Ovary (tissue), 9 donors: Measurements from ENCODE around the gene EIF2B5. TPM values are rescaled to one million over a fixed set of nuclear protein-coding genes. Genes with fewer than 3 reads are reported as not detected.

Experiments used
- DNase-seq, 5 donors: peaks; one replicate each; pipeline ENCODE4 v3.0.0-alpha.2; 2019 to 2020
- H3K27ac ChIP-seq, 2 donors: fragments of 200-600 bp; one replicate each; pipeline versions ENCODE4 v1.5.1 to v1.8.0; 2019 to 2022
- H3K27me3 ChIP-seq: fragments of 200-600 bp; one replicate; pipeline ENCODE4 v1.8.0; 2022
- H3K36me3 ChIP-seq: fragments of 200-600 bp; sonication (generic); one replicate; pipeline ENCODE4 v1.5.1; 2019
- H3K4me1 ChIP-seq: one replicate; pipeline ENCODE4 v1.8.1; 2013; ENCODE audit warnings: mild to moderate bottlenecking, moderate library complexity; ENCODE audit not compliant: insufficient read depth
- H3K4me3 ChIP-seq: fragments of 200-600 bp; sonication (generic); one replicate; pipeline ENCODE4 v1.5.1; 2017
- H3K9me3 ChIP-seq, 2 donors: fragments of 200-600 bp in 1 of 2; sonication (generic) in 1 of 2; one replicate each; pipeline versions ENCODE4 v1.5.1 to v1.8.1; 2013 to 2019; ENCODE audit warnings: mild to moderate bottlenecking in 1 of 2, moderate library complexity in 1 of 2
- EP300 ChIP-seq: sonication (generic); formaldehyde crosslinking; IDR thresholded peaks from one replicate; pipeline ENCODE4 v1.6.1; 2017; ENCODE audit warnings: antibody characterized with exemption
- POLR2A ChIP-seq: fragments of 450-650 bp; IDR thresholded peaks from one replicate; pipeline ENCODE4 v1.6.1; 2017; ENCODE audit warnings: antibody characterized with exemption, mild to moderate bottlenecking, moderate library complexity
- WGBS, 3 donors: extraction: QIAGEN DNeasy Blood & Tissue Kit in 1 of 3; methylation state at CpG; one replicate each; pipeline versions ENCODE4 v1.1.5 to v1.1.7; 2013 to 2017; 5-methylcytosine and 5-hydroxymethylcytosine counted together
- intact Hi-C, 4 donors: fragments of 100-400 bp; cut with DNase I; formaldehyde crosslinking; loops; one replicate each; pipeline versions ENCODE4 v1.11.0 to v1.15.1; 2022 to 2023
- polyA plus RNA-seq, 2 donors: library from polyadenylated mRNA; stranded (reverse); fragments of 200-250 nt in 1 of 2; fragments of 350-450 nt in 1 of 2; fragmentation: Illumina TruSeq in 1 of 2; extraction: RNeasy Lipid Tissue Mini Kit (QIAGEN cat#74804) in 1 of 2; gene quantifications; one replicate each; pipeline ENCODE4 v1.2.3, GENCODE V29; 2013 to 2014
- total RNA-seq, 7 donors: library from RNA; depleted of rRNA in 2 of 7; stranded (reverse); fragments of >200 nt in 2 of 7; fragmentation: NEBNext Ultra II Directional in 3 of 7; extraction: Animal tissue kit (Norgen Biotek cat#: 25700) in 3 of 7; gene quantifications; one replicate each; pipeline versions ENCODE4 v1.1.0 to v1.2.4, GENCODE V29; 2016 to 2023
- TF ChIP-seq, protein P1 (sequence below), 3 donors: fragments of 450-650 bp in 2 of 3; fragments of 200-600 bp in 1 of 3; IDR thresholded peaks; one replicate each; pipeline versions ENCODE4 v1.5.1 to v1.8.0; 2016 to 2022; ENCODE audit warnings: antibody characterized with exemption in 3 of 3, mild to moderate bottlenecking in 1 of 3
- donor health status: DM: no; HTN: no; CAD: no; lungs with moderate emphysema.
- donor health status: DM: no; HTN: no; CAD: no.
- donor health status: Bipolar disorder and iron deficiency.
- donor health status: DM: yes; HTN: yes; CAD: no.
- donor health status: DM: no; HTN: no; CAD: no.
- donor health status: DM: yes; HTN: yes; CAD: no.

Gene EIF2B5
- total and polyA plus RNA-seq, 9 donors: 18.6 to 42.4 (median 28.7) TPM

GRCh38 chr3:184178521-184179138 is 43.5 kb downstream of the EIF2B5 start:
- TF ChIP-seq EP300 (no peak), POLR2A (no peak)
- TF ChIP-seq, protein P1, sequence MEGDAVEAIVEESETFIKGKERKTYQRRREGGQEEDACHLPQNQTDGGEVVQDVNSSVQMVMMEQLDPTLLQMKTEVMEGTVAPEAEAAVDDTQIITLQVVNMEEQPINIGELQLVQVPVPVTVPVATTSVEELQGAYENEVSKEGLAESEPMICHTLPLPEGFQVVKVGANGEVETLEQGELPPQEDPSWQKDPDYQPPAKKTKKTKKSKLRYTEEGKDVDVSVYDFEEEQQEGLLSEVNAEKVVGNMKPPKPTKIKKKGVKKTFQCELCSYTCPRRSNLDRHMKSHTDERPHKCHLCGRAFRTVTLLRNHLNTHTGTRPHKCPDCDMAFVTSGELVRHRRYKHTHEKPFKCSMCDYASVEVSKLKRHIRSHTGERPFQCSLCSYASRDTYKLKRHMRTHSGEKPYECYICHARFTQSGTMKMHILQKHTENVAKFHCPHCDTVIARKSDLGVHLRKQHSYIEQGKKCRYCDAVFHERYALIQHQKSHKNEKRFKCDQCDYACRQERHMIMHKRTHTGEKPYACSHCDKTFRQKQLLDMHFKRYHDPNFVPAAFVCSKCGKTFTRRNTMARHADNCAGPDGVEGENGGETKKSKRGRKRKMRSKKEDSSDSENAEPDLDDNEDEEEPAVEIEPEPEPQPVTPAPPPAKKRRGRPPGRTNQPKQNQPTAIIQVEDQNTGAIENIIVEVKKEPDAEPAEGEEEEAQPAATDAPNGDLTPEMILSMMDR (IDR thresholded peaks at IDR 0.05): no peak
- 91 to 95% (median 92%) methylated on average over 13 of the region's 13 CpGs for WGBS, 3 donors
- H3K27me3 ChIP-seq: no peaks in the 10 kb centered on the region
- H3K4me3 ChIP-seq: no peak overlapping the region
- H3K36me3 ChIP-seq: no peaks in the 10 kb centered on the region
- H3K9me3 ChIP-seq: no peaks in the 10 kb centered on the region
- H3K27ac ChIP-seq: no peak overlapping the region
- intact Hi-C loops: no loop called here
- DNase-seq: peak in 2 of 5 donors; percentile 16 to 24
- peaks cover 7% of the 10 kb centered on the region for H3K4me1 ChIP-seq

DNA sequence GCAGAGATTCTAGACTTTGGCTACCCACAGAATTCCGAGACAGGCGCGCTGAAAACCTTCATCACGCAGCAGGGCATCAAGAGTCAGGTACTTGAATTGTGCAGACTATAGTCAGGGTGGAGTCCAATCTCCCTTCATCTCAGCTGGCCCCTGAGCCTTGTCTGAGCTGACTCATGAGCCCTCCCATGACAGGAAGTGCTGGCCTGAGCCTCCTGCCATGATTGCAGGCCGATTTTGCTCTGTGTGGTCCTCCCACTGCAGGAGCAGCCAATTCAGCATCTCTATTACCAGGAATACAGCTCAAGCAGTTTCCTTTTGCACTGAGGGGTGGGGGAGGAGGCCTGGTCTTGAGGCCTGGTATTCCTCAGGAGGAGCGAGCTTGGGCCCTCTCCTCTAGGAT is 45.0 kb downstream of the EIF2B5 start:
- no peak overlapping the region for H3K4me3 ChIP-seq
- no peaks in the 10 kb centered on the region for H3K9me3 ChIP-seq
- DNase-seq: peak in 1 of 5 donors; percentile 8
- TF ChIP-seq, protein P1 (IDR thresholded peaks at IDR 0.05): no peak
- no peaks in the 10 kb centered on the region for H3K27me3 ChIP-seq
- H3K4me1 ChIP-seq: peaks cover 5% of the 10 kb centered on the region
- no peak overlapping the region for H3K27ac ChIP-seq
- no peaks in the 10 kb centered on the region for H3K36me3 ChIP-seq
- intact Hi-C loops: loop anchor here in 1 of 4 donors (10.0 kb wide), 1 partner anchor 145 kb away; no protein-coding TSS in a partner anchor
- 87 to 91% (median 88%) methylated on average over 6 of the region's 6 CpGs for WGBS, 3 donors

DNA sequence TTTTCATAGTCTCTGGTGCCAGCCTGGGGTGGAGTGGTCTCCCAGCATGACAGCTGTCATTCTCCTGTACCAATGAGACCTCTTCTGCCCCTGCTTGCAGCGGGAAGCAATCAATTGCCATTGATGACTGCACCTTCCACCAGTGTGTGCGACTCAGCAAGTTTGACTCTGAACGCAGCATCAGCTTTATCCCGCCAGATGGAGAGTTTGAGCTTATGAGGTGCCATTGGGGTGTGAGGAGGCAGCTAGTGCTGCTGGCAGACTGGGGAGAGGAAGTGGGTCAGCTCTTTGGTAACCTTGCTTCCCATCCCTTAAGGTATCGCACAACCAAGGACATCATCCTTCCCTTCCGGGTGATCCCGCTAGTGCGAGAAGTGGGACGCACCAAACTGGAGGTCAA is 46.4 kb downstream of the EIF2B5 start:
- Histone ChIP-seq H3K27ac (no peak overlapping the region), H3K4me1 (peaks cover 3% of the 10 kb centered on the region), H3K4me3 (no peak overlapping the region), H3K27me3 (no peaks in the 10 kb centered on the region), H3K9me3 (no peaks in the 10 kb centered on the region), H3K36me3 (no peaks in the 10 kb centered on the region)
- DNase-seq: no peak
- intact Hi-C loops: loop anchor here in 1 of 4 donors (10.0 kb wide), 1 partner anchor 143 kb away; no protein-coding TSS in a partner anchor
- no peak for TF ChIP-seq EP300
- TF ChIP-seq, protein P1 (IDR thresholded peaks at IDR 0.05): no peak
- TF ChIP-seq POLR2A: no peak
- 92 to 95% (median 93%) methylated on average over 9 of the region's 9 CpGs for WGBS, 3 donors

- Histone ChIP-seq H3K4me1 (peaks cover 4% of the 10 kb centered on the region), H3K9me3 (no peaks in the 10 kb centered on the region), H3K4me3 (no peak overlapping the region), H3K27ac (no peak overlapping the region), H3K27me3 (no peaks in the 10 kb centered on the region), H3K36me3 (no peaks in the 10 kb centered on the region)
- TF ChIP-seq, protein P1 (IDR thresholded peaks at IDR 0.05): no peak
- TF ChIP-seq EP300 (no peak), POLR2A (no peak)
- intact Hi-C loops: loop anchor here in 1 of 4 donors (10.0 kb wide), 1 partner anchor 141 kb away; no protein-coding TSS in a partner anchor
- 63 to 76% (median 71%) methylated on average over 5 of the region's 5 CpGs for WGBS, 3 donors
- DNase-seq: no peak
Measured at GRCh38 chr3:184183679-184184078, 48.5 kb downstream of the EIF2B5 start.
